Measurements from ENCODE around the gene RIN2.
A peak's percentile ranks its signal among the peaks of the same experiment; 100 is the strongest.
"Not testable (repeated sequence)": the region's sequence is repeated elsewhere in the genome, so short reads cannot be mapped to it uniquely, and the experiment has no call there.

Gene RIN2

DNA sequence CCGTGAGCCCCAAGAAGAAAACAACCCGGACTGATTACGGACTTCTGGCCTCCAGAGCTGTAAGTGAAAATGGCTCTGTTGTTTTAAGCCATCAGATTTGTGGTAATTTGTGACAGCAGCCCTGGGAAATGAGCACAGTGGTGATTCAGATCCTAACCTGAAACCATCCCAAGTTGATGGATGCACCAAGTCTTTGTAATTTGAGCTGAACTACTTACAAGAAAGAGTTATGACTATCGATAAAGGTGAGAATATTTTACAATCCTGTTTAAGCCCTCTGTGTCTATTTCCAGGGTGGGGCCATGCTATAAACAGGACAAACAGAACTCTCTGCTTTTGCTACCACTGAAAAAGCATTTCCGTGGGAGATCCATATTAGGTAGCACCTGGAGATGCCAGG is 19.1 kb upstream of the RIN2 start:
- DNase-seq: no peak

DNA sequence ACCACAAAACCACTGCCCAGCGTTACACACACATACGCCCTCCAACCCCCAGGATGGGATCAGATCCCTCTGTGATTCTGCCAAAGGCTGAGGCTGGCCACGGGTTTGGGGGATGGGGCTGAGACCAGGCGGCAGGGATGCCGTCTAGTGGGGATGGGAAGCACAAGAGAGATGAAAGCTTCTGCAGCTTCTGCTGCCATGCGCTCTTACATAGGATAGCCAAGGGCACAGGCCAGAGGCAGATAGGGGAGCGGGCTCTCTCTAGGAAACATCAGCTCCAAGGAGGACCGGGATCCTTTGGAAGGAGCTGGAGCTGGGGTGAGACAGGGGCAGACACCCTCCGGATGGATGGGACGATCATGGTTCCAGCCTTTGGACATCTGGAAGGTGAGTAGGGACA is 18.7 kb upstream of the RIN2 start:
- DNase-seq: no peak

DNA sequence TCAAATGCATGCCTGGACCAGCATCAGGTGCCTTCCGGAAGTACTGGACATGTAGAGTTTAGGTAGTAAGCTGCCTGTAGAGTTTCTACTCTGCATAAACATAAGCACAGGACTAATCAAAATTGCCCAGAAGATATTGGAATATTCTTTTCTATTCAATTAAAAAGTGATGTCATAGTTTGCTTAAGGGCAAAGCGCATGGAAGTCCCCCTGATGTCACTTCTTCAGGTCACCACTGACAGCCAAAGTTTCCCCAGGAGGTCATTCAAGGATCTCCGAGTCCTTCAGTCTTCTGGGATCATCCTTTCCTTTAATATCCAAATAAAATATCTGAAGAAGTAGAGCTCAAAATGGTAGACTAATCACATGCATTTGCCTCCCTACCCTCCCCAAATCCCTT is 17.5 kb upstream of the RIN2 start:
- no peak for DNase-seq

- no peak for DNase-seq
Measured at GRCh38 chr20:19741924-19742323, 16.1 kb upstream of the RIN2 start.

GRCh38 chr20:19742974-19743639 is 15.0 kb upstream of the RIN2 start:
- DNase-seq: no peak

DNA sequence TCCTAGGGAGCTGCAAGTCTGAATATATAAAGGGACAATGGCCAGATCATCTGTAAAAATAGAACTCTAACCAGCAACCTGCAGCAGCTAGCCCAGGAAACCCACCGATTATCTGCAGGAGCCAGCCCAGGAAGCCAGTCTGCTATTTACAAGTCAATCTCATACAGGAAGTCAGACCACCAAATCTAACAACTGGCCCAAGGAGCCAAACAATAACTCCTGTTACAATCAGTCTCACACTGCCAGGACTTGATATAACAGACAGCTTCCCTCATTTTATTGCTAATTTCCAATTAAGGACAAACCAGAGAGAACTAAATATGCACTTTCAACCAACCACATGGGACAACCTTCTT is 14.4 kb upstream of the RIN2 start:
- DNase-seq: no peak

GRCh38 chr20:19745106-19745505 is 13.0 kb upstream of the RIN2 start:
- no peak for DNase-seq

- no peak for DNase-seq
Measured at GRCh38 chr20:19745584-19745983, 12.5 kb upstream of the RIN2 start.

DNA sequence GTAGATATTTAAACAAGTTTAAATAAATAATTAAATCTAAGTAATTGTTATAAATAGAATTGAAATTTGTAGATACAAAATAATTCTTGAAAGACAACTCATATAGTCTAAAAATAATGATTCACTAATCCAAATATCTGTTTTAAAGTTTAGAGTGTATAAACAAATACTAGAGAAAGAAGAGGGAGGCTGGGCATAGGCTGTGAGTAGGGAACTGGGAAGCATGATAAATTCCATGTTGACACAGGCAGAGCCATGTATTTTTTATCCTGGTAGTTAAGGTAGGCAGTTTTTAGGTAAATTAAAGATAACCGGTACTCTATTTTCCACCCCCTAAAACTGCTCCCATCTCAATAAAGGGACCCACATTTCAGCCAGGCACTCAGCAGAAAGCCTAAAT is 11.7 kb upstream of the RIN2 start:
- DNase-seq: no peak

- no peak for DNase-seq
Measured at GRCh38 chr20:19747903-19748302, 10.2 kb upstream of the RIN2 start.

DNA sequence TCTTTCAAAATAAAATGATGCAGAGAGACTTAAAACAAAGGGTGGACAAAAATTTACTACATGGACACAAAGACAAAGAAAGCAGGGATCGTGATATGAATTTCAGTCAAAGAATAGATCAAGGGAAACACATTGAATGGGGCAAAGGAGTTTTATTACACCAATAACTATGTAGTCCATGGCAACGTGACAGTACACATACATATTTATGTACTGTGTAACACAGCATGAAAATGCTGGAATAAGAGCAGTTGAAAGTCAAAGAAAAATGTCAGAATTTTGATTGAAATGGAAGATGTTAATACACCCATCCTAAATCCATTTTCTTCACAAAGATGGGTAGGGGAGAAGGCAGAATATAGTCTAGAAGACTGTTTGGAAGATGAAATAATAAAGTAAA is 9.4 kb upstream of the RIN2 start:
- DNase-seq: no peak

DNA sequence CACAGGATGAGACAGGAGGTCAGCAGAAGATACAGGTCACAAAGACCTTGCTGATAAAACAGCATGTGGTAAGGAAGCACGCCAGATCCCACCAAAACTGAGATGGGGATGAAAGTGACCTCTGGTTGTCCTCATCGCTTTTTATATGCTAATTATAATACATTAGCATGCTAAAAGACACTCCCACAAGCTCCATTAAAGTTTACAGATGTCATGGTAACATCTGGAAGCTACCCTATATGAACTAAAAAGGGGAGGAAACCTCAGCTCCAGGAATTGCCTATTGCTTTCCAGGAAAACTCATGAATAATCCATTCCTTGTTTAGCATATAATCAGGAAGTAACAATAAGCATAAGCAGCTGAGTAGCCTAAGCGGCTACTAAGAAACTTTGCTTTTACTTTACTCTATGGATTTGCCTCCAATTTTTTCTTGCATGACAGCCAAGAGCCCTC is 8.4 kb upstream of the RIN2 start:
- no peak for DNase-seq

- no peak for DNase-seq
Measured at GRCh38 chr20:19750101-19750606, 7.9 kb upstream of the RIN2 start.

- DNase-seq: no peak
Measured at GRCh38 chr20:19750907-19751636, 7.0 kb upstream of the RIN2 start.

- not testable (repeated sequence) for DNase-seq
Measured at GRCh38 chr20:19754201-19754600, 3.9 kb upstream of the RIN2 start.

DNA sequence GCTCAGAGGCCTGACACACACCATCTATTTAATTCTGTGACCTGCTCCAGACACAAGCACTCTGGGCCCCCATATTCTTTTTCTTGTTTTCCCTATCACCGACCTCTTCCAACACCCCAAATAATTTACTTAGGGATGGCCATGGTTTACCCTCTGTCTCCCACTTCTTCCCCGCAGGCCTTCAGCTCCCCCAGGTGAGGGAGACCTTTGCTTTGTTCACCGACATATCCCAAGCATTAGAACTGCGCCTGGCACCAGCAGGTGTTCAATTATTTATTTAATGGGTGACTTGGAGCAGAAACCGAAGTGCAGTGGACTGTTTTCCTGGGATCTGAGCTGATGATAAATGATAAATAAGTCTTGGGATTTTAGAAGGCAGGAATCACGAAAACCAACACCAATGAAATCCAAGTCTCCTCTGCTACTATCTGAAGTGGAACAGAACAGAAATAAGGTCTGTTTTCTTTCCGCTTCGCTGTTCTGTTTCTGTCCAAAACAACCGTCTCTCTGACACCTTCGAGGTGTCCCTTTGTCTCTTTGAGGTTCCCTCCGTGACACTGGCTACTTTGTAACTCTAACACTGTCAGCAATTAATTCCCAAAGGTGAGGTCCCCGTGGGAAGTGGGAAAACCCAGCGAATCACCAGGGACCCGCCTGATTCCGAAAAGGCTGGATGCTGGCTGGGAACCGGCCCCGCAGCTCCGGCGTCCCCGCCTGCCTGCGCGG is 1.1 kb upstream of the RIN2 start:
- no peak for DNase-seq

DNA sequence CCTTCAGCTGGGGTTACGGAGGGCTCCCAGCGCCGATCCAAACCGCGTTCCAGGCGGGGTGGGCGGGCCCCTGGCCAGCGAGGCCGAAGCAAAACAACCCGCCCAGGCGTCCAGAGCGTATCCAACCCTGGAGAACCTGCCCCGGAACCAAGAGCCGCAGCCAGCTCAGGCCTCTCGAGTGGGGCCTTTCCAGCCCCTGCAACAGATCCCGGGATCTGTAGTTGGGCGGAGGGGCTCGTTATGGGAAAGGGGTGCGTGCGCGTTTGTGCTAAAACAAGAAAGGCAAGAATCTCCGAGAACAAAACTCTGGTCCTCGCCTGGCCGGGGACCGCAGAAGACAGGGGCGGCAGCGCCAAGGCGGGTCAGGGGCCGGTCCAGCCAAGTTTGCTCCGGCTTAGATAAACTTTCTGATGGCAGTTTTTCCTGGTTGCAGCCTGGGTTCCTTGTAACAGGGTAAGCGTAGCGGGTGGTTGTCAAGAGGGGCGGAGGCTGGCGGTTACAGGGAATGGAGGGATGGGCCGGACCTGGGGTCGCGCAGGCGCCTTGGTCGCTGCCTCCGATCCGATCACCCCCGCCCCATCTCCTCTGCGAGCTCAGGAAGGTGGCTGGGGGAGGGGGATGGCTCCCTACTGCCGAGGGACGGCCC is 448 bp upstream of the RIN2 start:
- peak; percentile 65 for DNase-seq

DNA sequence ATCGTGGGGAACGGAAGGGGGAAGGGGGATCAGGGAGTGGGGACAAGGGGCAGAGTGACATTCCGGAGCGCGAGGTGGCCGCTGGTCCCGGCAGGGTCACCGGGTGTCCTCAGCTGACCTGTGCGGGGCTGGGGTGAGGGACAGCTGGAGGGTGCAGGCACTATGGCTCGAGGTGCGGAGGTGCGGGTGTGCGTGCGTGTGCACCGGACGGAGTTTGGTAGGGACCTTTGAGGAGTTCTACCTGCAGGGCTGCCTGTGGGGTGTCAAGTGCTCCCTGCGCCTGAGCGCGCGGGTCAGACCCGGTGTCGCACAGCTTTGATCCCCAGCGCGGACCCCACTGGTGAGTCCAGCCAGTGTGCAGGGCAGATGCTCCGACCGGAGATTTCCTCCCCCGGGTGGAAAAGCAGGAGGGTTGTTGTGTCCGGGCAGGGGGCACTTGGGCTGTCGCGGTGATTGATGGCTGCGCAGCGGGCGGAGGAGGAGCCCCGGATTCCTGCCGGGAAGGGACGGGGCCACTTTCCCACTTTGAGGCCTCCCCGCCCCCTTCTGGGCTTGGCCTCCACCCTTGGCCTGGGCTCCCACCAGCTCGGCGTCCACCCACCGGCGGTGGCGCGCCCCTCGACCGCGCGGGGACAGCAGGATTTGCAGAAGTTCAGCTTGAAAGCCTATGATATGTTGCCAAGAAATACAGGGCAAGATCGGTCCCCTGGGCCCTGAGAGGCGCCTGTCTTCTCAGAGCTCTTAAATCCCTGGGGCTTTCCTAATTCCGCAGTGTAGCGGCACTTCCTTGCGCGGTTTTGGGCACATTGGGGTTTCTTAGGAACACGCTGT is 658 bp downstream of the RIN2 start:
- peak; percentile 51 for DNase-seq

GRCh38 chr20:19760371-19760721 is 2.3 kb downstream of the RIN2 start:
- DNase-seq: no peak

DNA sequence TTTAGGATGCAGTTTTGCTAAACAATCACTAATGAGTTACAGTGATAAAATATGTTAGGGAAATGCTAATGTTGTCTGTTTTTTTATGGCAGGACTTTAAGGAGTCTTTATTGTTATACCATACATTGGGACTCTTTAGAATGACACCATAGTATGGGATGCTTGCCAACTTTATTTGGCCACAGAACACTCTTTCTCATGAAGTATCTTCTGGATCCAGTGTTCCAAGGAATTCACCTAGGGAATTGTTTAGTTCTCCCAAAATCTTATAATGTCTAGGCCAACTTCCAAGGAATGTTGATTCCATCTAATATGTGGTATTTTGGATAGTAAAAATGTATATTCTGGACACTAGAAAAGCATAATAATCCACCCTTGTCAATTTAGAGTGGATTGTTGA is 3.3 kb downstream of the RIN2 start:
- DNase-seq: no peak

GRCh38 chr20:19761841-19762240 is 3.8 kb downstream of the RIN2 start:
- DNase-seq: no peak

DNA sequence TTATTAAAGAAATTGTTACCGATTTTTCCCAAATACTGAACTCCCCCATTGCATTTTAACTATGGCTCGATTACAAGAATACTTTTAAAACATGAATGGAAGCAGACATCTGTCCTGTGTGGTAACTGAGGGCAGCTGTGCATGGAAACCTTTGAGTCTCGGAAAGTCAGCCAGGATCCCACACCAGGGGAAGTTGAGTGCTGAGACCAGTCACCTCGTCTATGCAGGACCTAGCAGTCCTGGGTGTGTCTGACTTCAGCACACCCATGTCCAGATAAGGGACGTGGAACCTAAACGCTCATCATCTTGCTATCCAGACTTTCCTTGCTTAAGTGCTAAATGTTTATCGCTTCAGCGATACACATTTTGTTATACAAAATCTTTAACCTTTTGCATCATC is 6.1 kb downstream of the RIN2 start:
- no peak for DNase-seq

DNA sequence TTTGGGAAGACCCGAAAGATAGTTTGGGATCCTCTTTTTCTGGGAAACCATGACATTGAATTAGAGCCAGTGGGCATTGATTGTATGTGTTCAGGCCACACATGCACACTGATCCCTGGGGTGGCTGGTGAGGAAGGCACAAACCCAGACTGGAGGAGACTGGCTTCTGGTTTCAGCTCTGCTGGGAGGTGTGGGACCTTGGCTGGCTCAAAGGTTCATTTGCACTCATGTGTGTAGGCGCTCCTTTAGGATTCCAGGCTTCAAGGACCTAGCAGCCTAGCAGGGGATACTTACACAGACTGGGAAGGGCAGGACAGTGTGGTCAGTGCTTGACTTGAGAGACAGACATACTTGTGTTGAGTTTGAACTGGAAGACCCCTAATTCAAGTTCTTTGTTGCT is 7.2 kb downstream of the RIN2 start:
- DNase-seq: no peak
